KMS-11 (cell line): ENCODE measurements around the gene EVL.
A peak's percentile ranks its signal among the peaks of the same experiment; 100 is the strongest.

Source experiments
- H2AFZ ChIP-seq: fragments of 200-600 bp; sonication (generic); 2 replicates; pipeline ENCODE4 v1.6.1; 2016; ENCODE audit warnings: antibody characterized with exemption, mixed run types, low read depth
- H3K27ac ChIP-seq: fragments of 200-600 bp; sonication (generic); 2 replicates; pipeline ENCODE4 v1.6.1; 2016; ENCODE audit warnings: mild to moderate bottlenecking, mixed run types
- H3K27me3 ChIP-seq: fragments of 200-600 bp; sonication (generic); 2 replicates; pipeline ENCODE4 v1.6.1; 2017; ENCODE audit warnings: mild to moderate bottlenecking, low read depth, mixed run types, moderate library complexity; ENCODE audit not compliant: insufficient read depth
- H3K36me3 ChIP-seq: fragments of 200-600 bp; sonication (generic); 2 replicates; pipeline ENCODE4 v1.6.1; 2017; ENCODE audit warnings: mild to moderate bottlenecking, mixed run types; ENCODE audit not compliant: insufficient read depth
- H3K4me1 ChIP-seq: fragments of 200-600 bp; sonication (generic); 2 replicates; pipeline ENCODE4 v1.6.1; 2016; ENCODE audit warnings: mild to moderate bottlenecking, low read depth, mixed run types; ENCODE audit not compliant: poor library complexity, severe bottlenecking
- H3K4me2 ChIP-seq: fragments of 200-600 bp; sonication (generic); 2 replicates; pipeline ENCODE4 v1.7.0; 2016; ENCODE audit warnings: mild to moderate bottlenecking, mixed run types
- H3K4me3 ChIP-seq: fragments of 200-600 bp; sonication (generic); IDR thresholded peaks from 2 replicates; pipeline ENCODE4 v1.6.1; 2017; ENCODE audit warnings: low read depth, low read length, mixed read lengths; ENCODE audit not compliant: insufficient read depth
- H3K79me2 ChIP-seq: fragments of 200-600 bp; sonication (generic); 2 replicates; pipeline ENCODE4 v1.6.1; 2016; ENCODE audit warnings: low read depth, mixed run types; ENCODE audit not compliant: insufficient read depth
- H3K9ac ChIP-seq: fragments of 200-600 bp; sonication (generic); 2 replicates; pipeline ENCODE4 v1.6.1; 2016; ENCODE audit warnings: mild to moderate bottlenecking, mixed run types
- H4K20me1 ChIP-seq: fragments of 200-600 bp; sonication (generic); 2 replicates; pipeline ENCODE4 v1.6.1; 2016; ENCODE audit warnings: mild to moderate bottlenecking, mixed run types; ENCODE audit not compliant: insufficient read depth
- CTCF ChIP-seq: fragments of 200-600 bp; sonication (generic); conservative IDR thresholded peaks from 2 replicates; pipeline ENCODE4 v1.6.1; 2017; ENCODE audit warnings: low read depth, mild to moderate bottlenecking, antibody characterized with exemption, low read length, moderate library complexity, mixed read lengths

EVL gene

GRCh38 chr14:100105357-100106169 lies 40.3 kb downstream of the EVL start:
- no peak overlapping the region for H3K4me3 ChIP-seq
- H4K20me1 ChIP-seq, result no peaks in the 10 kb centered on the region
- peaks cover 6% of the 10 kb centered on the region for H3K4me1 ChIP-seq
- H3K27me3 ChIP-seq, result no peaks in the 10 kb centered on the region
- H3K9ac ChIP-seq, result no peak overlapping the region
- no peaks in the 10 kb centered on the region for H3K79me2 ChIP-seq
- no peaks in the 10 kb centered on the region for H3K36me3 ChIP-seq
- no peak for TF ChIP-seq CTCF
- H3K4me2 ChIP-seq, result no peak overlapping the region
- no peak overlapping the region for H2AFZ ChIP-seq
- H3K27ac ChIP-seq, result no peak overlapping the region

GRCh38 chr14:100106250-100107112 lies 41.3 kb downstream of the EVL start:
- peaks cover 6% of the 10 kb centered on the region for H3K4me1 ChIP-seq
- H3K4me2 ChIP-seq, result no peak overlapping the region
- no peaks in the 10 kb centered on the region for H4K20me1 ChIP-seq
- H3K27me3 ChIP-seq, result no peaks in the 10 kb centered on the region
- no peaks in the 10 kb centered on the region for H3K36me3 ChIP-seq
- no peak for TF ChIP-seq CTCF
- no peak overlapping the region for H2AFZ ChIP-seq
- no peak overlapping the region for H3K9ac ChIP-seq
- no peaks in the 10 kb centered on the region for H3K79me2 ChIP-seq
- H3K27ac ChIP-seq, result no peak overlapping the region
- no peak overlapping the region for H3K4me3 ChIP-seq

- Histone ChIP-seq H3K4me1 (peaks cover 6% of the 10 kb centered on the region), H3K79me2 (no peaks in the 10 kb centered on the region), H3K27ac (no peak overlapping the region), H2AFZ (no peak overlapping the region), H4K20me1 (no peaks in the 10 kb centered on the region), H3K9ac (no peak overlapping the region), H3K4me2 (no peak overlapping the region), H3K27me3 (no peaks in the 10 kb centered on the region), H3K36me3 (no peaks in the 10 kb centered on the region), H3K4me3 (no peak overlapping the region)
- TF ChIP-seq CTCF, result no peak
Observed at GRCh38 chr14:100107236-100107635, 42.0 kb downstream of the EVL start.

- peak; percentile 86 for TF ChIP-seq CTCF
- Histone ChIP-seq H3K4me1 (peaks cover 6% of the 10 kb centered on the region), H3K4me2 (no peak overlapping the region), H3K4me3 (no peak overlapping the region), H3K27ac (no peak overlapping the region), H4K20me1 (no peaks in the 10 kb centered on the region), H2AFZ (no peak overlapping the region; the same call in 1 of the 2 replicates), H3K36me3 (no peaks in the 10 kb centered on the region), H3K27me3 (no peaks in the 10 kb centered on the region), H3K79me2 (no peaks in the 10 kb centered on the region), H3K9ac (no peak overlapping the region)
Observed at GRCh38 chr14:100108042-100108825, 43.0 kb downstream of the EVL start.
